ENCODE results near the gene OMP. TPM values are rescaled to one million over a fixed set of nuclear protein-coding genes. Genes with fewer than 3 reads are reported as not detected.
A peak's percentile ranks its signal among the peaks of the same experiment; 100 is the strongest.

Gene OMP
- total and polyA plus RNA-seq, 2 of the 13 experiments (the other 11 are each of a cell fraction or from before 2014, with no cell fraction given), result not detected

GRCh38 chr11:77096591-77097019, 6.0 kb upstream of the OMP start:
- in situ Hi-C loops (cut with HindIII; ENCODE audit: extremely low pct_ligation_motif_present, low pct_unique_long_range_greater_than_20kb) (no loop called here), intact Hi-C loops (cut with micrococcal nuclease; ENCODE audit: unreplicated experiment) (loop anchor here (10.0 kb wide), 1 partner anchor 292 kb away; no protein-coding TSS in a partner anchor)
- Histone ChIP-seq H3K27ac (ENCODE audit: extremely low read length, insufficient read depth, low read length) (peak overlapping the region; percentile 74), H3K4me2 (ENCODE audit: low read depth, low read length) (peak overlapping the region; percentile 73), H2AFZ (ENCODE audit: low read length) (peak overlapping the region; percentile 4), H3K4me1 (ENCODE audit: insufficient read depth, low read length) (peaks cover 27% of the 10 kb centered on the region), H4K20me1 (ENCODE audit: insufficient read depth, low read length) (no peaks in the 10 kb centered on the region), H3K36me3 (replicated peaks in 1 of 2; ENCODE audit: control insufficient read depth in 1 of 2, insufficient read depth in 2 of 2, low read length in 2 of 2) (no peaks in the 10 kb centered on the region), H3K4me3 (replicated peaks in 1 of 3; ENCODE audit: insufficient read depth in 1 of 3, low read depth in 2 of 3, low read length in 3 of 3) (peak overlapping the region in 1 of 3 experiments; percentile 62; a peak in 1 of 6 replicates), H3K79me2 (ENCODE audit: insufficient read depth, low read length) (no peaks in the 10 kb centered on the region), H3K9ac (ENCODE audit: insufficient read depth, low read depth, low read length) (peak overlapping the region; percentile 61; the same call in 1 of the 2 replicates), H3K9me3 (ENCODE audit: low read length) (no peaks in the 10 kb centered on the region), H3K27me3 (ENCODE audit: control insufficient read depth in 1 of 2, insufficient read depth in 2 of 2, low read length in 2 of 2) (peaks cover 0 to 4% of the 10 kb centered on the region in 2 experiments; a peak in 1 of 5 replicates)
- no peak for TF ChIP-seq ZNF3 (CRISPR knock-in tag; IDR thresholded peaks at IDR 0.05)
- TF ChIP-seq CEBPB (IDR thresholded peaks at IDR 0.05; ENCODE audit: borderline replicate concordance, low read depth, low read length), result peak; percentile 5; the same call in 1 of the 2 replicates
- TF ChIP-seq ZNF740 (CRISPR knock-in tag; IDR thresholded peaks at IDR 0.05), result no peak
- no peak for TF ChIP-seq ZNF780A (CRISPR knock-in tag; IDR thresholded peaks at IDR 0.05)
- 0 out of 2 replicates have a peak, but pooled peaks have one; percentile 26 for TF ChIP-seq ZNF329 (CRISPR knock-in tag; IDR thresholded peaks at IDR 0.05; ENCODE audit: low read depth)
- TF ChIP-seq YY1 (IDR thresholded peaks at IDR 0.05; ENCODE audit: insufficient read depth, insufficient replicate concordance, low read depth, low read length), result no peak
- no peak for TF ChIP-seq SRSF9 (IDR thresholded peaks at IDR 0.05; ENCODE audit: borderline replicate concordance, insufficient read depth, low read depth, low read length, poor library complexity, severe bottlenecking)
- no peak for TF ChIP-seq RERE (CRISPR knock-in tag; IDR thresholded peaks at IDR 0.05; ENCODE audit: low read depth)
- TF ChIP-seq ZBTB8A (CRISPR knock-in tag; IDR thresholded peaks at IDR 0.05; ENCODE audit: borderline replicate concordance, low read depth), result no peak
- no peak for TF ChIP-seq GTF2F1 (IDR thresholded peaks at IDR 0.05; ENCODE audit: low read length)
- 0 out of 2 replicates have a peak, but pooled peaks have one; percentile 14 for TF ChIP-seq CEBPG (CRISPR knock-in tag; IDR thresholded peaks at IDR 0.05)
- TF ChIP-seq ZMYM2 (CRISPR knock-in tag; IDR thresholded peaks at IDR 0.05), result no peak
- no peak for TF ChIP-seq RFX5 (IDR thresholded peaks at IDR 0.05; ENCODE audit: low read depth, low read length)
- no peak for TF ChIP-seq BHLHE40 (IDR thresholded peaks at IDR 0.05; ENCODE audit: low read length)
- TF ChIP-seq ZSCAN29 (CRISPR knock-in tag; conservative IDR thresholded peaks at IDR 0.05), result no peak
- BruUV-seq (replicated peaks), result no TSS peak
- DNase-seq (ENCODE audit: low spot score), result no peak
- ChIA-PET POLR2A (interaction anchor here (1.6 to 2.1 kb wide), 5 partner anchors 10 to 48 kb away, joined by 4 to 16 read pairs (median 8); no protein-coding TSS in a partner anchor), CTCF (ENCODE audit: low intra/inter-chr PET ratio, low total read pairs) (no interaction called here)
- FAIRE-seq, result no peak
- peak; percentile 45 for ATAC-seq
- WGBS (ENCODE audit: low lambda C conversion rate), result 74% methylated on average over 7 of the region's 8 CpGs

Measured in HepG2 (cell line).